SH-SY5Y (cell line): ENCODE results near the gene KRTAP6-3.

Source experiments
- GATA2 ChIP-seq: IDR thresholded peaks from 2 replicates; pipeline ENCODE4 v1.6.1; 2011; ENCODE audit warnings: mild to moderate bottlenecking, low read depth, low read length
- GATA3 ChIP-seq: IDR thresholded peaks from 2 replicates; pipeline ENCODE4 v1.6.1; 2011; ENCODE audit warnings: low read depth, mild to moderate bottlenecking, low read length, moderate library complexity

GRCh38 chr21:30592140-30592539, at the start of gene KRTAP6-3:
- TF ChIP-seq GATA2 (no peak), GATA3 (no peak)
